ENCODE results near the gene DLG1.
A peak's percentile ranks its signal among the peaks of the same experiment; 100 is the strongest.

DLG1 gene

GRCh38 chr3:197312431-197312830, 14.0 kb upstream of the DLG1 start:
- no peak for DNase-seq

GRCh38 chr3:197311591-197311990, 13.2 kb upstream of the DLG1 start:
- DNase-seq: no peak

- no peak for DNase-seq
Observed at GRCh38 chr3:197309528-197310361, 11.3 kb upstream of the DLG1 start.

- DNase-seq: no peak
Observed at GRCh38 chr3:197308591-197308990, 10.2 kb upstream of the DLG1 start.

GRCh38 chr3:197306374-197307086, 8.1 kb upstream of the DLG1 start:
- DNase-seq: no peak

- DNase-seq: no peak
Observed at GRCh38 chr3:197305854-197306253, 7.4 kb upstream of the DLG1 start.

GRCh38 chr3:197303452-197303851, 5.0 kb upstream of the DLG1 start:
- no peak for DNase-seq

- DNase-seq: no peak
Observed at GRCh38 chr3:197302696-197303341, 4.4 kb upstream of the DLG1 start.

GRCh38 chr3:197302033-197302432, 3.6 kb upstream of the DLG1 start:
- DNase-seq: no peak

GRCh38 chr3:197300361-197300760, 1.9 kb upstream of the DLG1 start:
- no peak for DNase-seq

- DNase-seq: no peak
Observed at GRCh38 chr3:197298945-197299854, 788 bp upstream of the DLG1 start.

- DNase-seq: peak; percentile 61
Observed at GRCh38 chr3:197297476-197298340, 704 bp downstream of the DLG1 start.

GRCh38 chr3:197297002-197297401, 1.4 kb downstream of the DLG1 start:
- no peak for DNase-seq

GRCh38 chr3:197296545-197296944, 1.9 kb downstream of the DLG1 start:
- DNase-seq: no peak

- no peak for DNase-seq
Observed at GRCh38 chr3:197295871-197296270, 2.5 kb downstream of the DLG1 start.

GRCh38 chr3:197293605-197294237, 4.7 kb downstream of the DLG1 start:
- DNase-seq: no peak

- DNase-seq: no peak
Observed at GRCh38 chr3:197292648-197293047, 5.8 kb downstream of the DLG1 start.

- no peak for DNase-seq
Observed at GRCh38 chr3:197292083-197292646, 6.2 kb downstream of the DLG1 start.

- no peak for DNase-seq
Observed at GRCh38 chr3:197289726-197290125, 8.7 kb downstream of the DLG1 start.

GRCh38 chr3:197286678-197287077, 11.7 kb downstream of the DLG1 start:
- no peak for DNase-seq

GRCh38 chr3:197285557-197285956, 12.9 kb downstream of the DLG1 start:
- no peak for DNase-seq
